HG03565 (cell line): ENCODE results near the gene EMILIN2.
"Not testable (repeated sequence)": the region's sequence is repeated elsewhere in the genome, so short reads cannot be mapped to it uniquely, and the experiment has no call there.

Experiments used
- ATAC-seq: cut with Tn5 transposase; IDR thresholded peaks from one replicate; pipeline ENCODE4 v1.9.1; 2021; ENCODE audit warnings: mild to moderate bottlenecking, moderate library complexity; ENCODE audit not compliant: unreplicated experiment

EMILIN2 gene

DNA sequence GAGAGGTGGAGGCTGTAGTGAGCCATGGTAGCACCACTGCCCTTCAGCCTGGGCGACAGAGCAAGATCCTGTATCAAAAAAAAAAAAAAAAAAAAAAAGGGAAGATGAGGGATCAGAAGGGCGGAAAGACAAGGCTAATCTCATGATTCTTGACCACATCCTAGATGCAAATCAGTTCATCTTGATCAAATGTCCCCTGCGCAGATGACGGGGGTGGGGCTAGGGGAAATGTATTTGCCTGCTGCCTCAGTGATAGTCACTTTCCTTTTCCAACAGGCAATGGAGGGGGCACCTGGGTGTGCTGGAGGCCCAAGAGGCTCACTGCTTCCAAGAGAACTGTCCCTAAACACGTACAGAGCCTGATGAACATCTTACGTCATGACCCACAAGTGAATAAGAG lies 3.7 kb upstream of the EMILIN2 start:
- no peak for ATAC-seq

DNA sequence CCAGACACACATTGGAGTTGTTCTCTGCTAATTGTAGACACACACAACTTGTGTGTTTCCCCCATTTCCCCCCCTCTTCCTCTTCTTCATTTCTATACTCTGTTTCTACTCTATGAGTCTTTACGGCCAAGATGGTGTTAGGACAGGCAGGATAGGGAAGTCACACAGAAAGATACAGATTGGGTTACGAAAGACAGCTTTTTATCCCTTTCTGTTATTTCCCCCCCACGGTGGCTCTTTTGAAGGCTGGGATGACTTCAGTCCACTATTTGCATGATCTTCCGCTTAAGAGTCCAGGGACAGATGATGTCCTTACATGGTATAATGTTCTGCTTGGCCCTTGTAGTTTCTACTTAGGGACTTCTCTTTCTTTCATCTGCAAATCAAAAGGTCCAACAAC lies 1.6 kb upstream of the EMILIN2 start:
- ATAC-seq = no peak

DNA sequence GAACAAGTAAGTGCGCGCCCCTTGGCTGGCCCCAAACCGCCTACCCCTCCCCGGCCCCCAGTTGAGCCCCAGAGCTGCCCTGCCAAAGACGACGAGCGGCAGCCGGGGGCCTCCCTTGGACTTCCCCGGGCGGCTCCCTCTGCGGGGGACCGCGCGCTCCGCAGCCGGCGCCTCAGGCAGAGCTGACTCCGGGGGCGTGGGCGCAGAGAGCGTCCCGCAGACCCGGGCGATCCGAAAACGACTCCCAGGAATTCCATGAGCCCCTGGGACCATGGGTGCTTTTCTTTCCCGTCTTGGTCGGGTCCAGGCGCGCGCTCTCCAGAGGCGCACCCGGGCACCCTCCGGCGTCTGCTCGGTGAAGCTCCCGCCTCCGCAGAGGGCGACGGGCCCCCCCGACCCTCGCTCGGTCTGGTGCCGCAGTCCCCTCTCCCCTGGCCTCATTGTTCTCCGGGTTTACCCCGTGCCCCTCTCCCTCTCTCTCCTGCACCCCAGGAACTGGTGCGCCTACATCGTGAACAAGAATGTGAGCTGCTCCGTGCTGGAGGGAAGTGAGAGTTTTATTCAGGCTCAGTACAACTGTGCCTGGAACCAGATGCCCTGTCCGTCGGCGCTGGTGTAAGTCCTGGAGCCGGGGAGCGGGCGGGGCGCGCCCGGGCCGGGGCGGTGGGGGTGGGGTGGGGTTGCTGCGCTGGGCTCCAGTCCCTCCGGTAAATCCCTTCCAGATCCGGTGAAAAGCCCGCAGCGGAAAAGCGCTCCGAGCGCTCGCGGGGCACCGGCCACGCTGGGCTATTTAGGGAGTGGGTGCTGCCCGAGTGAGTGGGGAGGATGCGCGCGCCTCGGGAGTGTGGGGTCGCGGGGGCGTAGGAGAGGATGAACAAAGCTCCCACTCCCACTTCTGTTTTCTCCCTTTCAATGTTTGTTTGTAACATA lies 776 bp downstream of the EMILIN2 start:
- ATAC-seq = no peak

DNA sequence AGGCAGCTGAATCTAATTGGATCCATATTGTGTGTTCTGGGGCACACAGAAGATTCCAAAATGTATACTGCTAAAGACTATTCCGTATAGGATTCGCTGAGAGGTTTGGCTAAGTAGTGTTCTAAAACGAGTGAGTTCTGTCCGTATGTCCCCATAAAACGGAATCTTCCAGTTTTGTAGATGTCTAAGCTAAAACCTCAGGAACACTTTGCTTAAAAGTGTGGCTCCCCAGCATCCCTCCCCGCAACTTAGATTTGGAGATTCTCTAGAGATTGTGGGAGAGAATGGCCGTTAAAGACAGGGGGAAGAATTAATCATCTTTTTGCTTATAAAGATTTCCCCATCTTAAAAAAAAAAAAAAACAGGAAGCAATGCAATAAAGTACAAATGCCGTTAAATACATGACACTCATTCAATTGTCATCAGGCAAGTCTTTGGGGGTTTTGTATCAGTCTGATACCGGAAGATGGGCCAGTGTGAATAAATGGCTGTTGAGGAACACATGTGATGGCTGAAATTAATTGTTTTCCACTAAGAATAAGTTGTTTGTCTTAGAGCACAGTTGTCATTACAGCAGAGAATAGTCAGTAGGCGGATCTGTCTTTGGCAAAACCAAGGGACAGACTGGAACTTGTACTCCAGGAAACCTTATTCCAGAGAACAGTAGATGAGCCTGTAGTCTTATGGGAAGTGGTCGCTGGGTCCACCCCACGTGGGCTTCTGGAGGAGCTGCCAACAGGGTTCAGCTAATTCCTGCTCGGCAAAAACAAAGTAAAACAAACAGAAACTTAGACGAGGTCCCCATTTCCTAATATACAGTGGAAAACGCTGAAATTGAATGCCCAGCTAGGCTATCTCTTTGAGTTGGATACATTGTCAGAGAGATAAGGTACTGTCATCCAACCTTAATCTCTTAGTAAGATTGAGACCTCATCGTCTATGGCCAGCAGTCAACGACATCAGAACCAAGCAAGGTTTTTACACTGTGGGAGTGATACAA lies 1.7 kb downstream of the EMILIN2 start:
- ATAC-seq = no peak

DNA sequence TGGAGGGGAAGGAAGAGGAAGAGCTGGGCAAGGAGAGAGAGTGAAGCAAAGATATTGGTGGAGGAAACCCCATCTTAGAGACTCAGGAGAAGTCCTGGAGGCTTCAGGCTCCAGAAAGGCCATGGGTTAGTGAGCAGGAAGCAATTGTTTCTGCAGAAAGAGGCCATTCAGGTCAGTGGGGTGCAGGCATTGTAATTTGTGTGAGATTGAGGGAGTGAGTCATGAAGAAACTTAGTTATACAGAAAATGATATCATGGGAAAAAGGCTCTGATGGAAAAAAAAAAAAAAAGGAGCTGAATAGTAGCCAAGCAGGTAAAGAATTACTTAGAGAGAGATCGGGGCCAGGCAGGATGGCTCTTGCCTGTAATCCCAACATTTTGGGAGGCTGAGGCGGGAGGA lies 4.0 kb downstream of the EMILIN2 start:
- ATAC-seq = no peak

DNA sequence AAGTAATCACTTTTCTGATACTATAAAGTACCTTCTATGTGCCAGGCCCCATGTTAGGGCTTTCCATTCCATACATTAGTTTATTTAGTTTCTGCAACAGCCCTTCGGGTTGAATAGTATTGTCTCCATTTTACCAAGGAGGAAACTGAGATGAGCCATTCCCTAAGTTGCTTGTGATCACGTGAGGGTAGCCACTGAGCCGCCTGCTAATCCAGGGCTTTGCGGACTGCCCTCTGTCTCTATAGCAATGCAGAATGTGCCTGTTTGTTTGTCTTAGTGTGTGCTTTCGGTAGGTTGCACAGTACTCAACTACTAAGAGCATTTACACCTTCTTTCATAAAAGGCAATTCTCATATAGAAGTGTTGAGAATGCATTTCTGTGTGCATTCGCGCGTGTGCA lies 5.0 kb downstream of the EMILIN2 start:
- ATAC-seq = no peak

DNA sequence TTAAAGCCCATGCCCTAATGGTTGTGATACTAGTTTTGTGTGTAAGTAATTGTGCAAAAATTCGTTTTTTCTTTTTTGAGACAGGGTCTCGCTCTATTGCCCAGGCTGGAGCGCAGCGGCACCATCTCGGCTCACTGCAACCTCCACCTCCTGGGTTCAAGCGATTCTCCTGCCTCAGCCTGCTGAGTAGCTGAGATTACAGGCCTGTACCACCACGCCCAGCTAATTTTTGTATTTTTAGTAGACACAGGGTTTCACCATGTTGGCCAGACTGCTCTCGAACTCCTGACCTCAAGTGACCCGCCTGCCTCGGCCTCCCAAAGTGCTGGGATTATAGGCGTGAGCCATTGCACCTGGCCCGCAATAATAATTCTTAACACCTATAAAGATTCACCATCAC lies 5.7 kb downstream of the EMILIN2 start:
- ATAC-seq = not testable (repeated sequence)

DNA sequence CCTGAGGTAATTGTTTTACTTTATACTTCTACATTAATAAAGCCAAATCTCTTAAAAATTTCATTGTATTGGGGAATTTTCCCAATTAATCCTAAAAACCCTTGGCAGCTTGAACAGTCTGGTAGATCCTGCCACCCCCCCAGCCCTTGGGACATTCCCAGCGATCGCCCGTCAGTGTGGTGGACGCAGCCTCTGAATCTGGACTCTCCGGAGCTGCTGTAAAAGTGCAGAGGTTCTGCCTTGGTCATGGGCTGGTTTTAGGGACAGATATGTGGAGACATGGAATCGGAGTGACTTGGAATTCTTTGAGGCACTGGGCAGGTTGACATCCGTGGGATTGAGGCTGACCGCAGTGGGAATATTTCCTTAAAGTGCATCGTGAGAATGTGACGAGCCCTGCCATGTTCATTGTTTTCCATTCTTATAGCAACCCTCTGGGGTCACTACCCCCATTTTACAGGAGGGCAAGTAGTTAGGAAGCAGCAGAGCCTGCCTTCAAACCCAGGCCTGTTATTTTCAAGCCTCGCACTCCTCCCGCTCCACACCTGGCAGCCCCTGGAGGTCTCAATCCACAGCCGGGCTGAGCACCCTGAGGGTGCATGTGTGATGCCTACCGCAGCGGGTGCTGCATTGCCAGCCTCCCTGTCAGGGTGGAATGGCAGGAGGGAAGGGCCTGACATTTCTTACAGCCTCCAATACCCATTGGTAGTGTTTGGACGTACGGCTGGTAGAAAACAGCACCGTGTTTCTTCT lies 6.5 kb downstream of the EMILIN2 start:
- no peak for ATAC-seq

DNA sequence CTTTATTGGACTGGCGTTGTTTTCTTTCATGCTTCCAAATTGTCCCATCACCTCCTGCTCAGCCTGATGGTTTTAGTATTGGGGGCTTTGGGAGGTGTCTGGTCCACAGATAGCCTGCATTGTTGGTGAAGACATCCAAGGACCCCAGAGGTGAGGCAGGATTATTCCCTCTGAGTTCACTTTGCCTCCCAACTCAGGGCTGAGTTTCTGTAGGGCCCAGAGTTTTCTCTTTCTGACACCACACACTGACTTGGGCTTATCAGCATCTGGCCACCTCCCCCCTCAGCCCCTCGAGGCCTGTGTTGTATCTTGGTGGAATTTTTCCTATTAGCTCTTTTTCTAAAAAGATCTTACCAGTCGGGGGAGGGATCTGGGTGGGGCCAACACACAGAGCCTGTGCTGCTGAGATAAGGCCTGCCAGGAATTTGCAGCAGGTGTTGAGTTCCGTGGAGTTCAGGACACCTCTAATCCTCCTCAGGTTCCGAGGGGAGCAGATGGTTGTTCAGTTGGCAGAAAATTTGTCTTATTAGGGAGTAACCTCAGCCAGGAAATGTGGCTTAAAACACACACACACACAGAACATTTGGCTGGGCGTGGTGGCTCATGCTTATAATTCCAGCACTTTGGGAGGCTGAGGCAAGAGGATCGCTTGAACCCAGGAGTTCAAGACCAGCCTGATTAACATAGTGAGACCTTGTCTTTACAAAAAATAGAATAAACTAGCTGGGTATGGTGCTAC lies 7.3 kb downstream of the EMILIN2 start:
- ATAC-seq = no peak

DNA sequence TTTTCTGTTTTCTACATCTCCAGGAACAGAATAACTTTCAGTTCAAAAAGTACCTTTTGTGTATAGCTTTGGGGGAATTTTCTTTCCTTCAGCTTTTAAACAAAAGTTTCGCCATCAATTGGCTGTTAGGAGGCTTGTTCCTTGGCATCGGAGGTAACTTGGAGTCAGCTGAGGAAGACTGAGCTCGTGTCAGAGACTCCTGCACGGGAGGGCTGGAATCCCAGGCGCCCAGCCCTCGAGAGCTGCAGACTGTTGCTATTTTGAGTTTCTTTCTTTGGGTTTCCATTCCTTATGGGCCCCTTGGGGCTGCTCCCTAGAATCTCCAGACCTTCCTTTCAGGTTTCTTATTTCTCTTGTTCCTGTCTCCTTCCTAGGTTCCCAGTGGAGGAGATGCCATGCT lies 8.1 kb downstream of the EMILIN2 start:
- ATAC-seq = no peak

DNA sequence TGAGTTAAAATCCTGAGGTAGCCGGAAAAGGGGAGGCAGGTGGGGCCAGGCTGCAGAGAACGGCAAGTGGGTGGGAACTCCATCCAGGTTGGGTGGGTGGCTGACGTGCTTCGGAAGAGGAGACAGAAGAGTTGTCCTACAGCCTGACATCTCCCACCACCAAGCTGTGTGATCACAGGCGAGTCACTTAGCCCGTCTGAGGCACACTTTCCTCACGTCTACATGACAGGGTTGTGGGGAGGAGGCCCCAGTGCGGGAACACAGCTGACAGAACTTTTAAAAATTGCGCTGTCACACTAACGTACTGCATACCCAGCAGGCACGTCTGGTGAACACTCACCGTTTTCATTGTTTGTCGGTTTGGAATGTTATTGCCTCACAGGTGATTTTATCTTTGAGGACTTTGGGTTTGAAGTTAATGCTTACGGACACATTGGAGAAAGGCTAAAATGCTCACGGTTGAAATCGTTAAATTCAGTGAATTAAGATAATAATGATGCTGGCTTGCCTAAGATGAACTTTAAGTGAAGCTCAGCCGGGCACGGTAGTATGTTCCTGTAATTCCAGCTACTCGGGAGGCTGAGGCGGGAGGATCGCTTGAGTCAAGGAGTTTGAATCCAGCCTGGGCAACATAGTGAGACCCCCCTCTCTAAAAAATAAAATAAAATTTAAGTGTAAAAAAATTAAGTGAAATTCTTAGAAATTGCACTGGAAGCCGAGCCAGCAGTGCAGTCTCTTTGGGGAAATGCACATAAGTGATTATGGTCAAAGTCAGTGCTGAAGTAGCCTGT lies 8.9 kb downstream of the EMILIN2 start:
- no peak for ATAC-seq

DNA sequence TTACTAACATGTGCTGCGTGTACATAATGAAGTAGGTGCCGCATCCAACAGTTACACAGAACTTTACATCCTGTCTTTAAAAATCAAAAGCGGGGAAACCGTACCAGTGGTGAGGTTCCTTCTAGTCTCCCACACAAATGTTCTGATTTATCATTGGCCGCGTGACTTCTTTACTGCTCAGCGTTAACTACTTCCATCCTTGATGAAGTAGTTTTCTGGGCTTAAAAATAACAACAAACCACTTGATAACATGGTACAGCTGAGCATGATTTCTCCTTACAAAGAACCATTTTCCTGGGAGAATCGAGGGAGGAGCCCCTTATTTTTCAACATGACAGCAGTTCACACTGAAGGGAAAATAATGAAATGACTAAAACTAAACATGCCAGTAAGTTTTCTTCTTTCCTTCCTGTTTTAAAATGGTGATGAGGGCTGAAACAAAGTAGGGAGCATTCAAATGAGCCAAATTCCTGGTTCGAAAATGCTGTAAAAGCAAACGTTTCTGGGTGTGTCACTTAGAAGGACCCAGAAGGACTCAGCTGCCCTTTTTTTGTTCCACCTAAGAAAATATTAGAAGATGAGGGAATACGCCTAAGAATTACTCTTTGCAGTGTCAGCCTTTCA lies 9.9 kb downstream of the EMILIN2 start:
- no peak for ATAC-seq

DNA sequence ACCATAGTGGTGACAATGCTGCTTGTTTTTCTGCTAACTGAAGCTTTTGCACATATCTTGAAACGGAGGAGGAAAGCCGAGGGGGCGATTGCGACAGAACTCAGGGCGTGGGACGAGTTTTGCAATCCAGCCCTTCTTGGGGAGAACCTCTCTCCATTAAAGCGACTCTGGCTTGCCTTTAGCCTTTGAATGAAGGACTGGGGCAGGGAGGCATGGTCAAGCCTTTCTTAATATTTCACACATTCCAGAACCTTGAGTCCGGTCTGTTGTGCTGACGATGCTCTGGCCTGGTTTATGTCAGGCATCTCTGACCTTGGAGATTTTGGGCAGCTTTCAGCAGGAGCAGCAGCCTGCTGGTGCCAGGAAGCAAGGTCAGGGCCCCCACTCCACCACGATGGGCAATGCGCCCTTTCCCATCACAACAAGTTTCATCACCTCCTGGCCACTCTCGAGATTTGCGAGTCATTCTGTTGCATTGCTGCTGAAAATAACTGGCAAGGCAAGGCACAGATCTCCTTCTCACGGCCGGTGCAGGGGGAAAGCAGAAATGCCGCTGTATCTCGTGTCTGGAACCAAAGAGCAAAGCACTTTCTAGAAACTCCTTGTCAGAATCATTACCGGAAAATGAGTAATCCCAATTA lies 10.8 kb downstream of the EMILIN2 start:
- ATAC-seq = no peak

DNA sequence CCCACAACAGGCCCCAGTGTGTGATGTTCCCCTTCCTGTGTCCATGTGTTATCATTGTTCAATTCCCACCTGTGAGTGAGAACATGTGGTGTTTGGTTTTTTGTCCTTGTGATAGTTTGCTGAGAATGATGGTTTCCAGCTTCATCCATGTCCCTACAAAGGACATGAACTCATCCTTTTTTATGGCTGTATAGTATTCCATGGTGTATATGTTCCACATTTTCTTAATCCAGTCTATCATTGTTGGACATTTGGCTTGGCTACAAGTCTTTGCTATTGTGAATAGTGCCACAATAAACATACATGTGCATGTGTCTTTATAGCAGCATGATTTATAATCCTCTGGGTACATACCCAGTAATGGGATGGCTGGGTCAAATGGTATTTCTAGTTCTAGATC lies 13.6 kb downstream of the EMILIN2 start:
- ATAC-seq = not testable (repeated sequence)

DNA sequence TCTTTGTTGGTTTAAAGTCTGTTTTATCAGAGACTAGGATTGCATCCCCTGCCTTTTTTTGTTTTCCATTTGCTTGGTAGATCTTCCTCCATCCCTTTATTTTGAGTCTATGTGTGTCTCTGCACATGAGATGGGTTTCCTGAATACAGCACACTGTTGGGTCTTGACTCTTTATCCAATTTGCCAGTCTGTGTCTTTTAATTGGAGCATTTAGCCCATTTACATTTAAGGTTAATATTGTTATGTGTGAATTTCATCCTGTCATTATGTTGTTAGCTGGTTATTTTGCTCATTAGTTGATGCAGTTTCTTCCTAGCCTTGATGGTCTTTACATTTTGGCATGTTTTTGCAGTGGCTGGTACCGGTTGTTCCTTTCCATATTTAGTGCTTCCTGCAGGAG lies 17.2 kb downstream of the EMILIN2 start:
- ATAC-seq = not testable (repeated sequence)

DNA sequence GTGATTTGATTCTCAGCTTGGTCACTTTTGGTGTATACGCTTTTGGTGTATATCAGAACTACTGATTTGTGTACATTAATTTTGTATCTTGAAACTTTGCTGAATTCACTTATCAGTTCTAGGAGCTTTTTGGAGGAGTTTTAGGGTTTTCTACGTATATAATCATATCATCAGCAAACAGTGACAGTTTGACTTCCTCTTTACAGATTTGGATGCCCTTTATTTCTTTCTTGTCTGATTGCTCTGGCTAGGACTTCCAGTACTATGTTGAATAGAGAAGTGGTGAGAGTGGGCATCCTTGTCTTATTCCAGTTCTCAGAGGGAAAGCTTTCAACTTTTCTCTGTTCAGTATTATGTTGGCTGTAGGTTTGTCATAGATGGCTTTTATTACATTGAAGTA lies 19.7 kb downstream of the EMILIN2 start:
- not testable (repeated sequence) for ATAC-seq

DNA sequence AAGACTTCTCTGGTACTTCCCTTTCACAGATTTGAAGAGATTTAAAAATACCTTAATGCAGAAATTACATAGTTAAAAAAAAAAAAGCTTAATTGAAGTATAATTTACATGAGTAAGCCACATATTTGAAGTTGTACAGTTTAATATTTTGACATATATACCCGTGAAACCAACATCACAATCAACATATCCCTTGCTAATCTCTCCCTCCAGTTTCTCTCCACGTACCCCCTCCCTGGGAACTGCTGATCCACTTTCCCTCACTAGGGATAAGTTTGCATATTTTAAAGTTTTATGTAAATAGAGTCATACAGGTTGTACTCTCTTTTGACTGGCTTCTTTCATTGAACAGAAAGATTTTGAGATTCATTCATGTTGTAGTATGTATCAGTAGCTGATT lies 22.4 kb downstream of the EMILIN2 start:
- ATAC-seq = no peak

DNA sequence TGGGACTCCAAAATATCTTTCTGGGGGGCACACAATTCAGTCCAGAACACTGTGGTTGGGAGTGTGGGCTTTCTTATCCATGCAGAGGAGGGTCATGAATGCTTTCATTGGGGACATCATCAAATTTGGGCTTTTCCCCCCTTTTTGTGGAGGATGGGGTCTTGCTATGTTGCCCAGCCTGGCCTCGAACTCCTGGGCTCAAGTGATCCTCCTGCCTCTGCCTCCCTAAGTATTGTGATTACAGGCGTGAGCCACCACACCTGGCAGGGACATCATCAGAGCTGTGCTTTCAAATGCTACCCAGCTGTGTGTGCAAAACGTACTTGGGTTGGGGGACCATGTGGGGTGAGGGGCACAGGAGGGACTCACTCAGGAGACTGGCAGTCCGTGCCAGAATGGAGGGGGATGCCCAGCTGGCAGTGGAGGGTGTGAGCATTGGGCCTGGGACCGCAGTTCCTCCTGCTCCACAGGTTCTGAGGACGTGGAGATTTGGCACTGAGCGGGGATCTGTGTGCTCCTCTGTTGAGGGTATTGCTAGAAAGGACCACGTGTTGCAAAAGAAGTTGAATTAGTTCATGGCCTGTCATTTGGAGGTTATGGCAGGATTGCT lies 24.4 kb downstream of the EMILIN2 start:
- ATAC-seq = no peak
